Amniotic stem cell (primary cell): Measurements from ENCODE around the gene DCAF7.

ENCODE experiments used
- DNase-seq: peaks from one replicate; lab custom pipeline; 2025; lab: John Stamatoyannopoulos, UW

Gene DCAF7

GRCh38 chr17:63588797-63589196 is 38.5 kb downstream of the DCAF7 start:
- DNase-seq = no peak

- DNase-seq = no peak
Measured at GRCh38 chr17:63589646-63590045, 39.4 kb downstream of the DCAF7 start.

DNA sequence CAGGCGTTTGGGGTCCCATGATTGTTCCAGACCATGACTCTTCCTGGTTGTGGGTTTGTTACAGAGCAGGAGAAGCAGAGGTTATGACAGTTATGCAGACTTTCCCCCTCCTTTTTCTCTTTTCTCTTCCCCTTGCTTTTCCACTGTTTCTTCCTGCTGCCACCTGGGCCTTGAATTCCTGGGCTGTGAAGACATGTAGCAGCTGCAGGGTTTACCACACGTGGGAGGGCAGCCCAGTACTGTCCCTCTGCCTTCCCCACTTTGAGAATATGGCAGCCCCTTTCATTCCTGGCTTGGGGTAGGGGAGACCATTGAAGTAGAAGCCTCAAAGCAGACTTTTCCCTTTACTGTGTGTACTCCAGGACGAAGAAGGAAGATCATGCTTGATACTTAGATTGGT is 42.5 kb downstream of the DCAF7 start:
- DNase-seq = no peak

- DNase-seq = no peak
Measured at GRCh38 chr17:63595132-63595531, 44.9 kb downstream of the DCAF7 start.

- no peak for DNase-seq
Measured at GRCh38 chr17:63596856-63597586, 46.7 kb downstream of the DCAF7 start.

GRCh38 chr17:63598281-63598680 is 48.0 kb downstream of the DCAF7 start:
- DNase-seq = no peak

GRCh38 chr17:63600569-63601438 is 50.5 kb downstream of the DCAF7 start, which contains the start of gene TACO1:
TSS of gene TACO1 (plus strand) at chr17:63600895. CDS start at chr17:63601084, 189 bp downstream.
- no peak for DNase-seq

DNA sequence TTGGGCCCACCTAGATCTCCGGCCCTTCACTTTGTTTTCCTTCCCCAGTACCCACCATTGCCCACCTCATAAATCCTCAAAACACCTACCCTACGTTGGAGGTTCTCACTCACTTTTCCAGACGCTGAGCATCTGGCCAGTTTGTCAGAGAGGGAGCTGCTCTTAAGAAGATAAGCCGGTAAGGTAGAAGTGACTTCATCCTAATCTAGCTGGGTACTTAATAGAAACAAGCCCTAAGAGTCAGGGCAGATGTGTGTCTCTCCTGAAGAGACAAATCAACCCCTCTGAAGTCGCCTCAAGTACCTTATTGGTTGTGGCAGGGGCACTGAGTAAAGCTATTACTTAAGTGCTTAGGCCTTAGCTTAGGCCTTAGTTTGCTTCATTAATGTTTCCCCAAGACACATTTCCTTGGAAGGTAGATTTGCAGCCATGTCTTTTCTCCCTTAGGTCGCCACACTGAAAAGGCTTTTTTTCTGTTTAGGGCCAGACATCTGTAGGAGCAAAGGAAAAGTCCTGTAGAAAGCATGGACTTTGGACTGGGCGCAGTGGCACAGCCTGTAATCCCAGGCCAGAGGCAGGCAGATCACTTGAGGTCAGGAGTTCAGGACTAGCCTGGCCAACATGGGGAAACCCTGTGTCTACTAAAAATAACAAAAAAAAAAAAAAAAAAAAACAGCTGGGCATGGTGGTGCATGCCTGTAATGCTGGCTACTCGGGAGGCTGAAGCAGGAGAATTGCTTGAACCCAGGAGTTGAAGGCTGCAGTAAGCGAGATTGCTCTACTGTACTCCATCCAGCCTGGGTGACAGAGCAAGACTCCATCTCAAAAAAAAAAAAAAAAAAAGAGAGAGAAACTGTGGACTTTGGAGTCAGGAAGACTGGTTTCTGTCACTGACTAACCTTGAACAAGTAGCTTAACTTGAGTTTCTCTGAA is 51.4 kb downstream of the DCAF7 start:
- no peak for DNase-seq

- DNase-seq = no peak
Measured at GRCh38 chr17:63609816-63610573, 59.7 kb downstream of the DCAF7 start.

DNA sequence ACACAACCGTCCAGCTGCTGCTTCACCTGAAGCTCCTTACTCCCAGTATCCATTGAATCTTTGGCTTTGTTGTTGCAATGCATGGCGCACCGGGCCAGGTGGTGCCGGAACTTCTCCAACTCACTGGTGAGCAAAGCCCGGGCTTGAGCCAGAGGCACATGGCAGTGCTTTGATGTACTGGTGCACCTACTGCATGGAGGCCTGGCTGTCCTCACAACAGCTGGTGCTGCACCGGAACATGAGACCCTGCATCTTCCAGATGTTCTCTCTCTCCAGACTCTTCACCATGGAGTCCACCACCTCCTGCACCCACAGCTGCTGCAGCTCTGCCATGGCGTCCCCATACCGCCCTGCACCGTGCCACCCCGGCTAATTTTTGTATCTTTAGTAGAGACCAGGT is 60.6 kb downstream of the DCAF7 start:
- no peak for DNase-seq

- no peak for DNase-seq
Measured at GRCh38 chr17:63611354-63611753, 61.1 kb downstream of the DCAF7 start.

- no peak for DNase-seq
Measured at GRCh38 chr17:63613663-63614062, 63.4 kb downstream of the DCAF7 start.

DNA sequence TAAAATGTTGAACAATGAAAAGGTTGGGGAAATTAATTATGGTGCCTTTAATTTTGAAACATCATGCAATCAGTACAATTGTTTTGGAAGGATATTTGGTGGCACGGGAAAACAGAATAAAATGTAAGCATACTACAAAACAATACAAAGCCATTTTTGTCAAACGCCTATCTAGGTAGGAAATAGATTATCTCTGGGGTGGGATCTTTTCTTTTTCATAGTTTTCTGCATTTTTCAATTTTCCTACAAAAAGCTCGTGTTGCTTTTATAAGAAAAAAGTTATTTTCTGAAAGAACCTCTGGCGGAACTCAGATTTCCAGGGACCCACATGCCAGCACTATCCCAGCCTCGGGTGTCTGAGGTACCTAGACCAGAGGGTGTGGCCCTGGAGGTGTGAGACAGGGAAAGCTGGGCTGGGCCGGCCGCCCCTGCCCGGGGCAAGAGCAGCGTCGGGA is 71.0 kb downstream of the DCAF7 start:
- DNase-seq = no peak

DNA sequence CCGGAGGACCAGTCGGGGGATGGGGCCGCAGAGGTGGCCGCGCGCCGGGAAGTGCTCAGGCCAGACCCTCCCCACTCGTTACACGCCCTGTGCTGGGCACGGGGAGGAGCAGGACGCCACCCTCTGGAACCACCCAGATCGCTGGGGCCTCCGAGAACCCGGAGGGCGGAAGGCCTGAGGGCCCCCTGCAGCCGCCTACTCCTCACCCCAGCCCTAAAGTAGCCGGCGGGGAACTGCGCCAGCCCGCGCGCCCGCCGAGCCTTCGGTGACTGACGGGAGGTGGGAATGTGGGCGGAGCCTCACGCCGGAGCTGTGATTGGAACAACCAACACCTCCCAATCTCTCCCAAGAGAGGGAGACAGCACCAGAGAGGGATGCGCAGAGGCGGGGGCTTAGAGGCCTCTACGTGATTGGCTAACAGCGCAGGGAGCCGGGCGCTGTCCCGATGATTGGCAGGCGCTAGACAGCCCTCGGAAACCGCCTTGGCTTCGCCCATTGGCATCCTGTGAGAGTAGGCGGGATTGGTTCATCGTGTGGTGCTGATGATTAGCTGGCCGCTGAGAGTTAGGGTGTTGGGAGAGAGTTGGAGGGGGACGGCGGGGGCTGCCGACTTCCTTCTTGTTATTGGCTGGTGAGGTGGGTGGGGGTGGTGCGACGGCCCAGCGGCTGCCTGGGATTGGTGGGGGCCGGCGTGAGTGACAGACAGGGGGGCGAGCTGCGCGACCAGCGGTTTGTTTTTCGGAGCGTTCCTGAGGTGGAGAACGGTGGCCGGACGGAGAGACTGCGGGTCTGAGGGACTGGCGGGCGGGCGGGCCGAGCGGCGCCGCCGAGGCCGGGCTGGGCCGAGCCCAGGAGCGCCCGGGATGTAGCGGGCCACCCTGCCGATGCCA is 71.7 kb downstream of the DCAF7 start, which contains the start of gene MAP3K3:
TSS of gene MAP3K3 (plus strand) at position 734 of the 890 bp plus-strand sequence. CDS start 343 bp downstream, outside the sequence.
- DNase-seq = peak; percentile 100

- DNase-seq = no peak
Measured at GRCh38 chr17:63622574-63623390, 72.5 kb downstream of the DCAF7 start.

- DNase-seq = no peak
Measured at GRCh38 chr17:63623786-63624530, 73.7 kb downstream of the DCAF7 start.

DNA sequence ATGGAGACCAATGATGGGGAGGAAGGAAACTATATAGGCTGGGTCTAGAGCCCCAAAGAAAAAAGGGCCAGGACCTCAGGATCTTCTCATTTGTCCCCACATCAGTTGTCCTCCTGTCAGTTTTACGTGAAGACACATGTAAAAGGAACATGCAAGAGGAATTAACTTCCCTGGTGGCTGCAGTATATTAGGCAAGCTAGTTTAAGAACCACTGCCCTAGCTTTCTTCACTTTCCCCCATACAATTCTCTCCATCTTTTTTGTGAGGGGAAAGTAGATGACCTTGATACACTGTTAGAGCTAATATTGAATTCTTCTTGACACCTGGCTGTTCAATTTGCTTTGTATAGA is 74.2 kb downstream of the DCAF7 start:
- DNase-seq = no peak

DNA sequence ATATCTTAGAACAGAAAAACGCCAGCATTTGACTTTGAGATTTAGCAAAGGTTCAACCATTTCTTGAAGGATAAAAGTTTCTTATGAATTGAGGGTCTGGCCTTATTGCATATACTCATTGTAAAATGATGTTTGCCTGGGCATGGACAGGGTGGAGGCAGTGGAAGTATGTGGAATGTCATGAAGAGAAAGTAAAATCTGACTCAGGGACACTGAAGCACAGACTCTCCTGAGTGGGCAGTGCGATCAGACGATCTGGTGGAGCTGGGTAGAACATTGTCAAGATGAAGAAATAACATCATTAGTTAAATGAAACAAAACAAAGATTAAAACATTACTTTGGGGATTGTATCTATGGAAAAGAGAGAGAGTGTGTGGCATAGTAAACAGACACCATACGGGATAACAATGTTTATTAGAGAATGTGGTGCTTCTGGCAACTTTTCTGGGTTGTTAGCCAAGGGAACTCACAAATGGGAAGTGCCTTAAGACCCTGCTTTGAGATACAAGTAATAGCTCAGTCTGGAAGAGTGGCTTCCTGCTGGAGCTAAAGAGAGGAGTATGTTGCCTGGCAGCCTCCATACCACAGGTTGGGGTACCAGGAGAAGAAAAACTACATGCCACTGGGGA is 76.4 kb downstream of the DCAF7 start:
- DNase-seq = no peak
